ENCODE results near the gene CFDP1. TPM values are rescaled to one million over a fixed set of nuclear protein-coding genes. Genes with fewer than 3 reads are reported as not detected.

CFDP1 gene
- total and polyA plus RNA-seq, 2 donors (not counting 3 experiments of a cell fraction or from before 2014, with no cell fraction given), result 17.8 to 53.8 TPM

- no peak overlapping the region for H2AFZ ChIP-seq (ENCODE audit: low read depth, low read length)
- TF ChIP-seq POLR2AphosphoS5 (IDR thresholded peaks at IDR 0.05; ENCODE audit: insufficient read depth, low read depth, low read length), result no peak
- no peak for TF ChIP-seq EZH2 (IDR thresholded peaks at IDR 0.05; ENCODE audit: borderline replicate concordance, low read depth, low read length, severe bottlenecking)
- no peak for TF ChIP-seq CTCF (IDR thresholded peaks at IDR 0.05; ENCODE audit: extremely low read depth in 1 of 2, insufficient read depth in 1 of 2, low read depth in 1 of 2, low read length in 2 of 2)
- no peak for TF ChIP-seq POLR2A (IDR thresholded peaks at IDR 0.05; ENCODE audit: low read depth, low read length)
- TF ChIP-seq JUN (IDR thresholded peaks at IDR 0.05; ENCODE audit: borderline replicate concordance, insufficient read depth, insufficient read length, low read depth), result no peak
- TF ChIP-seq MYC (IDR thresholded peaks at IDR 0.05; ENCODE audit: low read depth, low read length), result no peak
- TF ChIP-seq GATA2 (IDR thresholded peaks at IDR 0.05; ENCODE audit: insufficient read depth, insufficient read length, low read depth, low read length), result no peak
- no peak for FAIRE-seq
- H3K27me3 ChIP-seq (ENCODE audit: control insufficient read depth in 2 of 2, insufficient read depth in 2 of 2, low read length in 2 of 2), result no peaks in the 10 kb centered on the region
- ChIA-PET POLR2A (no interaction called here), CTCF (interaction anchor here (1.0 to 2.4 kb wide), 2 partner anchors 35 to 208 kb away, joined by 3 to 10 read pairs; no protein-coding TSS in a partner anchor)
- H3K9me1 ChIP-seq (replicated peaks; ENCODE audit: control insufficient read depth, extremely low read depth, insufficient read depth, low read length), result no peaks in the 10 kb centered on the region
- H4K20me1 ChIP-seq (replicated peaks; ENCODE audit: control insufficient read depth, extremely low read depth, insufficient read depth, low read length), result no peaks in the 10 kb centered on the region
- peaks cover 11% of the 10 kb centered on the region for H3K4me1 ChIP-seq (ENCODE audit: control insufficient read depth, extremely low read depth, insufficient read depth, low read length)
- H3K79me2 ChIP-seq (ENCODE audit: control insufficient read depth, insufficient read depth, low read length), result no peaks in the 10 kb centered on the region
- H3K9me3 ChIP-seq (replicated peaks; ENCODE audit: control insufficient read depth, insufficient read depth, low read length), result no peaks in the 10 kb centered on the region
- dilution Hi-C loops (cut with MboI; ENCODE audit: extremely low pct_ligation_motif_present, low sequenced_read_pairs), result no loop called here
- H3K4me3 ChIP-seq (replicated peaks in 1 of 3; ENCODE audit: insufficient read depth in 1 of 3, low read depth in 1 of 3, low read length in 3 of 3), result no peak overlapping the region
- H3K4me2 ChIP-seq (ENCODE audit: insufficient read depth, low read length), result no peak overlapping the region
- no TSS peak for BruUV-seq (replicated peaks)
- H3K27ac ChIP-seq (ENCODE audit: insufficient read depth, low read depth, low read length), result no peak overlapping the region
- H3K9ac ChIP-seq (replicated peaks; ENCODE audit: extremely low read depth, insufficient read depth, low read length), result no peak overlapping the region
- peaks cover 3 to 4% of the 10 kb centered on the region in 2 experiments for H3K36me3 ChIP-seq (ENCODE audit: control insufficient read depth in 2 of 2, extremely low read depth in 1 of 2, insufficient read depth in 2 of 2, low read length in 2 of 2)
- intact Hi-C loops (cut with micrococcal nuclease), result no loop called here
- DNase-seq (ENCODE audit: low read depth, low spot score), result no peak
Measured at GRCh38 chr16:75406943-75407342, 26.4 kb downstream of the CFDP1 start.
